ENCODE data around the gene GPHN.

The GPHN gene

DNA sequence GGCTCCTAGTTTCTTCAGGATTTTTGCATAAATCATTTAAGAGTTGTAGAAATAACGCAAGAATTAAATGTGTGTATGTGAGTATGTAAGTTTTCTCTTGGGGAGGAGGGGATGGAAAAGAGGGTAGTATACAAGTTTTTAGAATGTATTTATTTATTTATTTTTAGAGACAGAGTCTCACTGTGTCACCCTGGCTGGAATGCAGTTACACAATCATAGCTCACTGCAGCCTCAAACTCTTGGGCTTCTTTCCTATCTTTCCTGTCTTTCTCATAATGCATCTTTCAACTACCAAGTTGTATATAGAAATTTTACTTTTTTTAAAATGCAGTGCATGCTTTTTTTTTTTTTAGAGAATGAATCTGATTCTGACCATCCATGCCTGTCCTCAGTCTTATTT is 412.2 kb downstream of the GPHN start:
- TF ChIP-seq, protein P1, sequence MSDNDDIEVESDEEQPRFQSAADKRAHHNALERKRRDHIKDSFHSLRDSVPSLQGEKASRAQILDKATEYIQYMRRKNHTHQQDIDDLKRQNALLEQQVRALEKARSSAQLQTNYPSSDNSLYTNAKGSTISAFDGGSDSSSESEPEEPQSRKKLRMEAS (IDR thresholded peaks at IDR 0.05): no peak
- TF ChIP-seq TCF12 (IDR thresholded peaks at IDR 0.05; ENCODE audit: low read depth): no peak
- TF ChIP-seq YY1 (IDR thresholded peaks at IDR 0.05; ENCODE audit: low read depth): no peak
- no peak for TF ChIP-seq EP300 (IDR thresholded peaks at IDR 0.05; ENCODE audit: borderline replicate concordance)
- TF ChIP-seq CEBPB (IDR thresholded peaks at IDR 0.05): no peak
- TF ChIP-seq, protein P2, sequence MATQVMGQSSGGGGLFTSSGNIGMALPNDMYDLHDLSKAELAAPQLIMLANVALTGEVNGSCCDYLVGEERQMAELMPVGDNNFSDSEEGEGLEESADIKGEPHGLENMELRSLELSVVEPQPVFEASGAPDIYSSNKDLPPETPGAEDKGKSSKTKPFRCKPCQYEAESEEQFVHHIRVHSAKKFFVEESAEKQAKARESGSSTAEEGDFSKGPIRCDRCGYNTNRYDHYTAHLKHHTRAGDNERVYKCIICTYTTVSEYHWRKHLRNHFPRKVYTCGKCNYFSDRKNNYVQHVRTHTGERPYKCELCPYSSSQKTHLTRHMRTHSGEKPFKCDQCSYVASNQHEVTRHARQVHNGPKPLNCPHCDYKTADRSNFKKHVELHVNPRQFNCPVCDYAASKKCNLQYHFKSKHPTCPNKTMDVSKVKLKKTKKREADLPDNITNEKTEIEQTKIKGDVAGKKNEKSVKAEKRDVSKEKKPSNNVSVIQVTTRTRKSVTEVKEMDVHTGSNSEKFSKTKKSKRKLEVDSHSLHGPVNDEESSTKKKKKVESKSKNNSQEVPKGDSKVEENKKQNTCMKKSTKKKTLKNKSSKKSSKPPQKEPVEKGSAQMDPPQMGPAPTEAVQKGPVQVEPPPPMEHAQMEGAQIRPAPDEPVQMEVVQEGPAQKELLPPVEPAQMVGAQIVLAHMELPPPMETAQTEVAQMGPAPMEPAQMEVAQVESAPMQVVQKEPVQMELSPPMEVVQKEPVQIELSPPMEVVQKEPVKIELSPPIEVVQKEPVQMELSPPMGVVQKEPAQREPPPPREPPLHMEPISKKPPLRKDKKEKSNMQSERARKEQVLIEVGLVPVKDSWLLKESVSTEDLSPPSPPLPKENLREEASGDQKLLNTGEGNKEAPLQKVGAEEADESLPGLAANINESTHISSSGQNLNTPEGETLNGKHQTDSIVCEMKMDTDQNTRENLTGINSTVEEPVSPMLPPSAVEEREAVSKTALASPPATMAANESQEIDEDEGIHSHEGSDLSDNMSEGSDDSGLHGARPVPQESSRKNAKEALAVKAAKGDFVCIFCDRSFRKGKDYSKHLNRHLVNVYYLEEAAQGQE (IDR thresholded peaks at IDR 0.05; ENCODE audit: low read depth): no peak
- no peak for TF ChIP-seq FOXM1 (IDR thresholded peaks at IDR 0.05; ENCODE audit: borderline replicate concordance, low read depth)
- TF ChIP-seq NFIC (IDR thresholded peaks at IDR 0.05): no peak
- no peak for TF ChIP-seq TAF1 (IDR thresholded peaks at IDR 0.05; ENCODE audit: low read depth)
- TF ChIP-seq RAD21 (IDR thresholded peaks at IDR 0.05; ENCODE audit: low read depth): no peak

DNA sequence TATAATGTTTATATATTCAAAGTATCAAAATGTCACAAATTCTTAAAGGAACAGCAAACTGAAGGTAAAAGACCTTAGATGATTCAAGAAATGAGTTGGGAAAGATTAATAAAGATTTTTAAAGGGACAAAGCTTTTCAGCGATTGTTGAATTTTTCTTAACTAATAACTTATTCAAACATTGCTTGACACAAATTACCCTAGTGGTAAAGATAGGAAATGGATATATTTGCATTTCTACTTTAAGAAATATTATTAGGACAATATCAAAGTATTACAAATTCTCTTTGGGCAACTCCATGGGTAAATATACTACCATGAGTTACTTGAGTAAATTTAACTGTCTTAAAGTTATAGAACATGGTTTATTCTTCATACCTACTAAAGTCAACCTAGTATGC is 415.3 kb downstream of the GPHN start:
- TF ChIP-seq CREB1 (IDR thresholded peaks at IDR 0.05; ENCODE audit: low read depth): no peak
- TF ChIP-seq RAD21 (IDR thresholded peaks at IDR 0.05; ENCODE audit: low read depth): no peak
- no peak for TF ChIP-seq TAF1 (IDR thresholded peaks at IDR 0.05; ENCODE audit: low read depth)
- no peak for TF ChIP-seq NFIC (IDR thresholded peaks at IDR 0.05)
- no peak for TF ChIP-seq TEAD4 (IDR thresholded peaks at IDR 0.05)
- TF ChIP-seq TCF12 (IDR thresholded peaks at IDR 0.05; ENCODE audit: low read depth): no peak
- TF ChIP-seq, protein P3, sequence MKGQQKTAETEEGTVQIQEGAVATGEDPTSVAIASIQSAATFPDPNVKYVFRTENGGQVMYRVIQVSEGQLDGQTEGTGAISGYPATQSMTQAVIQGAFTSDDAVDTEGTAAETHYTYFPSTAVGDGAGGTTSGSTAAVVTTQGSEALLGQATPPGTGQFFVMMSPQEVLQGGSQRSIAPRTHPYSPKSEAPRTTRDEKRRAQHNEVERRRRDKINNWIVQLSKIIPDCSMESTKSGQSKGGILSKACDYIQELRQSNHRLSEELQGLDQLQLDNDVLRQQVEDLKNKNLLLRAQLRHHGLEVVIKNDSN (IDR thresholded peaks at IDR 0.05): no peak
- TF ChIP-seq ZBTB7A (IDR thresholded peaks at IDR 0.05; ENCODE audit: low read depth): no peak
- TF ChIP-seq, protein P1 (IDR thresholded peaks at IDR 0.05): no peak
- TF ChIP-seq EGR1 (IDR thresholded peaks at IDR 0.05): no peak
- no peak for TF ChIP-seq CEBPB (IDR thresholded peaks at IDR 0.05)
- TF ChIP-seq, protein P2 (IDR thresholded peaks at IDR 0.05; ENCODE audit: low read depth): no peak
- no peak for TF ChIP-seq EP300 (IDR thresholded peaks at IDR 0.05; ENCODE audit: borderline replicate concordance)
- TF ChIP-seq YY1 (IDR thresholded peaks at IDR 0.05; ENCODE audit: low read depth): no peak
- no peak for TF ChIP-seq FOXM1 (IDR thresholded peaks at IDR 0.05; ENCODE audit: borderline replicate concordance, low read depth)

DNA sequence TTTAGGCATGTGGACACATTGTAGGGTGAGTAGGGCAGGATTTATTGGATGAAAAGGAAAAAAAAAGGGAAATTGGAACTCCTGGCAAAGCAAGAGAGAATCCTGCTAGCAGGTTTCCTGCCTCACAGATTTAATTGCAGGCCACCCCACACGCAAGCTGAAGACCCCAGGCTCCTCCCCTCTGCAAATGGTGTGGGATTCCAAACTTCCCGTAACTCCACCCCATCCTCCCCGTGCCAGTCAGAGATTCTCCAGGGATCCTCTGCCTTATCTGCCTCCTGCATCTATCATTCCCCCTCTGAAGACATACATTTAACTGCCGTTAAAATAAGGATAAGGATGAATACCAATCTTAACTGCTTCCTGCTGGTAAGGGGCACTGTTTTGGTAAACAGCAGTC is 431.5 kb downstream of the GPHN start:
- TF ChIP-seq TCF12 (IDR thresholded peaks at IDR 0.05; ENCODE audit: low read depth) (no peak), ZBTB7A (IDR thresholded peaks at IDR 0.05; ENCODE audit: low read depth) (no peak), RAD21 (IDR thresholded peaks at IDR 0.05; ENCODE audit: low read depth) (no peak), TEAD4 (IDR thresholded peaks at IDR 0.05) (no peak), EGR1 (IDR thresholded peaks at IDR 0.05) (no peak), TAF1 (IDR thresholded peaks at IDR 0.05; ENCODE audit: low read depth) (no peak), FOXM1 (IDR thresholded peaks at IDR 0.05; ENCODE audit: borderline replicate concordance, low read depth) (no peak), EP300 (IDR thresholded peaks at IDR 0.05; ENCODE audit: borderline replicate concordance) (no peak), YY1 (IDR thresholded peaks at IDR 0.05; ENCODE audit: low read depth) (no peak), CREB1 (IDR thresholded peaks at IDR 0.05; ENCODE audit: low read depth) (no peak), NFIC (IDR thresholded peaks at IDR 0.05) (no peak), CEBPB (IDR thresholded peaks at IDR 0.05) (no peak)
- TF ChIP-seq, protein P1 (IDR thresholded peaks at IDR 0.05): no peak
- TF ChIP-seq, protein P2 (IDR thresholded peaks at IDR 0.05; ENCODE audit: low read depth): no peak
- TF ChIP-seq, protein P3 (IDR thresholded peaks at IDR 0.05): no peak

DNA sequence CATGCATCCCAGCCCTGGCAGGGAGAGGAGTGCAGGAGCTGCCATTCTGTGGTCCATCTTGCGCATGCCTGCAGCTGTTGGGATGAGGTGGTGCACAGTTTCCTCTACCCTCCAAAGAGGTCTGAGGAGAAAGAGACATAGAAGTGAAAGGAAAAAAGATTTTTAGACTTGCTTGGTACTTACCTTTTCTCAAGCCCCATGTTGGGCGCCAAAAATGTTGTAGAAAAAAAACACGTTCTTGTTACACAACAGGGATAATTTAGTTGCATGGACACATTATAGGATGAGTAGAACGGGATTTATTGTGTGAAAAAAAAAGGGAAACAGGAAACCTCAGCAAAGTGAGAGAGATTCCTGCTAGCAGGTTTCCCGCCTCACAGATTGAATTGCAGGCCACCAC is 436.9 kb downstream of the GPHN start:
- TF ChIP-seq, protein P3 (IDR thresholded peaks at IDR 0.05): no peak
- no peak for TF ChIP-seq YY1 (IDR thresholded peaks at IDR 0.05; ENCODE audit: low read depth)
- TF ChIP-seq ZBTB7A (IDR thresholded peaks at IDR 0.05; ENCODE audit: low read depth): no peak
- no peak for TF ChIP-seq RAD21 (IDR thresholded peaks at IDR 0.05; ENCODE audit: low read depth)

All from Ishikawa (cell line).